ENCODE results near the gene SAP30BP. TPM values are rescaled to one million over a fixed set of nuclear protein-coding genes. Genes with fewer than 3 reads are reported as not detected.
A peak's percentile ranks its signal among the peaks of the same experiment; 100 is the strongest.

Gene SAP30BP
- total and polyA plus RNA-seq, 2 of the 13 experiments (the other 11 are each of a cell fraction or from before 2014, with no cell fraction given): 67.7 to 99.4 TPM

GRCh38 chr17:75625813-75626486 lies 41.2 kb upstream of the SAP30BP start:
- intact Hi-C loops (cut with micrococcal nuclease; ENCODE audit: unreplicated experiment): no loop called here
- WGBS (ENCODE audit: low lambda C conversion rate): 77% methylated on average over 11 of the region's 15 CpGs
- H3K4me3 ChIP-seq (replicated peaks in 1 of 3; ENCODE audit: insufficient read depth in 1 of 3, low read depth in 2 of 3, low read length in 3 of 3): no peak overlapping the region
- in situ Hi-C loops (cut with HindIII; ENCODE audit: extremely low pct_ligation_motif_present, low pct_unique_long_range_greater_than_20kb): no loop called here
- FAIRE-seq (peak; percentile 68), ATAC-seq (peak; percentile 85), DNase-seq (ENCODE audit: low spot score) (peak; percentile 56)
- H3K4me2 ChIP-seq (ENCODE audit: low read depth, low read length): no peak overlapping the region
- H3K9ac ChIP-seq (ENCODE audit: insufficient read depth, low read depth, low read length): no peak overlapping the region
- H3K79me2 ChIP-seq (ENCODE audit: insufficient read depth, low read length): no peaks in the 10 kb centered on the region
- no peaks in the 10 kb centered on the region; the same call in 1 of the 2 replicates for H4K20me1 ChIP-seq (ENCODE audit: insufficient read depth, low read length)
- BruUV-seq (replicated peaks): no TSS peak
- no peaks in the 10 kb centered on the region for H3K27me3 ChIP-seq (ENCODE audit: control insufficient read depth in 1 of 2, insufficient read depth in 2 of 2, low read length in 2 of 2)
- H3K27ac ChIP-seq (ENCODE audit: extremely low read length, insufficient read depth, low read length): no peak overlapping the region
- H2AFZ ChIP-seq (ENCODE audit: low read length): no peak overlapping the region
- H3K4me1 ChIP-seq (ENCODE audit: insufficient read depth, low read length): peaks cover 6% of the 10 kb centered on the region; the same call in 1 of the 2 replicates
- peaks cover 13% of the 10 kb centered on the region in 2 experiments; a peak in 4 of 5 replicates for H3K36me3 ChIP-seq (replicated peaks in 1 of 2; ENCODE audit: control insufficient read depth in 1 of 2, insufficient read depth in 2 of 2, low read length in 2 of 2)
- ChIA-PET CTCF (ENCODE audit: low intra/inter-chr PET ratio, low total read pairs) (interaction anchor here (0.7 to 1.4 kb wide), 3 partner anchors 8 to 124 kb away, joined by 3 to 5 read pairs (median 4); no protein-coding TSS in a partner anchor), POLR2A (interaction anchor here (1.4 to 3.6 kb wide), 3 partner anchors 12 to 20 kb away, joined by 3 to 16 read pairs (median 5); a partner anchor contains a TSS)
- no peaks in the 10 kb centered on the region for H3K9me3 ChIP-seq (ENCODE audit: low read length)
- no peak; the same call in 1 of the 2 replicates for TF ChIP-seq NFYB (CRISPR knock-in tag; IDR thresholded peaks at IDR 0.05)
- TF ChIP-seq ZNF10 (CRISPR knock-in tag; IDR thresholded peaks at IDR 0.05; ENCODE audit: borderline replicate concordance, low read depth): no peak
- no peak for TF ChIP-seq ZNF383 (CRISPR knock-in tag; IDR thresholded peaks at IDR 0.05; ENCODE audit: borderline replicate concordance)
- TF ChIP-seq ZNF33B (CRISPR knock-in tag; IDR thresholded peaks at IDR 0.05): 0 out of 2 replicates have a peak, but pooled peaks have one; percentile 16
- TF ChIP-seq AKAP8 (CRISPR knock-in tag; IDR thresholded peaks at IDR 0.05): peak; percentile 34; the same call in 1 of the 2 replicates
- 0 out of 4 replicates have a peak, but pooled peaks have one; percentile 33 to 57 for TF ChIP-seq HMGXB4 (CRISPR knock-in tag; IDR thresholded peaks at IDR 0.05; ENCODE audit: borderline replicate concordance in 1 of 2, low read depth in 1 of 2)
- peak; percentile 56; the same call in 1 of the 2 replicates for TF ChIP-seq HNF1B (CRISPR knock-in tag; IDR thresholded peaks at IDR 0.05)
- peak; percentile 28; the same call in 1 of the 2 replicates for TF ChIP-seq ZNF574 (CRISPR knock-in tag; IDR thresholded peaks at IDR 0.05)
- TF ChIP-seq REXO4 (CRISPR knock-in tag; IDR thresholded peaks at IDR 0.05; ENCODE audit: borderline replicate concordance): no peak
- peak; percentile 32; the same call in 1 of the 2 replicates for TF ChIP-seq HDAC1 (CRISPR knock-in tag; IDR thresholded peaks at IDR 0.05)
- peak; percentile 36 for TF ChIP-seq RBM22 (optimal IDR thresholded peaks at IDR 0.05; ENCODE audit: low read length)
- TF ChIP-seq RFX1 (IDR thresholded peaks at IDR 0.05): no peak
- no peak for TF ChIP-seq MNT (IDR thresholded peaks at IDR 0.05)
- no peak for TF ChIP-seq JDP2 (CRISPR knock-in tag; IDR thresholded peaks at IDR 0.05; ENCODE audit: borderline replicate concordance)
- 0 out of 2 replicates have a peak, but pooled peaks have one; percentile 15 for TF ChIP-seq ZNF768 (CRISPR knock-in tag; IDR thresholded peaks at IDR 0.05)
- TF ChIP-seq STAG1 (CRISPR knock-in tag; IDR thresholded peaks at IDR 0.05): peak; percentile 56
